SK-N-MC (cell line): ENCODE measurements around the gene NUDT4B.
"Not testable (repeated sequence)": the region's sequence is repeated elsewhere in the genome, so short reads cannot be mapped to it uniquely, and the experiment has no call there.

Experiments
- EZH2 ChIP-seq: fragments of 200-600 bp; sonication (generic); IDR thresholded peaks from one replicate; pipeline ENCODE4 v1.6.1; 2017; ENCODE audit warnings: antibody characterized with exemption
- POLR2AphosphoS5 ChIP-seq: IDR thresholded peaks from 2 replicates; pipeline ENCODE4 v1.6.1; 2012; ENCODE audit warnings: mild to moderate bottlenecking, low read depth, low read length, borderline replicate concordance

GRCh38 chr1:148733585-148734310 lies 14.8 kb upstream of the NUDT4B start:
- TF ChIP-seq EZH2, POLR2AphosphoS5: not testable (repeated sequence)
